Ishikawa (cell line): Measurements from ENCODE around the gene OLIG1.

ENCODE experiments used
- EP300 ChIP-seq: IDR thresholded peaks from 2 replicates; pipeline ENCODE4 v1.6.1; 2012; ENCODE audit warnings: borderline replicate concordance
- FOXM1 ChIP-seq: IDR thresholded peaks from 2 replicates; pipeline ENCODE4 v1.6.1; 2012; ENCODE audit warnings: low read depth, borderline replicate concordance
- RAD21 ChIP-seq: IDR thresholded peaks from 2 replicates; pipeline ENCODE4 v1.6.1; 2012; ENCODE audit warnings: low read depth
- TAF1 ChIP-seq: IDR thresholded peaks from 2 replicates; pipeline ENCODE4 v1.6.1; 2012; ENCODE audit warnings: low read depth, mild to moderate bottlenecking
- ZBTB7A ChIP-seq: IDR thresholded peaks from 2 replicates; pipeline ENCODE4 v1.6.1; 2012; ENCODE audit warnings: low read depth
- TF ChIP-seq, protein P1 (sequence below): IDR thresholded peaks from 2 replicates; pipeline ENCODE4 v1.6.1; 2012

DNA sequence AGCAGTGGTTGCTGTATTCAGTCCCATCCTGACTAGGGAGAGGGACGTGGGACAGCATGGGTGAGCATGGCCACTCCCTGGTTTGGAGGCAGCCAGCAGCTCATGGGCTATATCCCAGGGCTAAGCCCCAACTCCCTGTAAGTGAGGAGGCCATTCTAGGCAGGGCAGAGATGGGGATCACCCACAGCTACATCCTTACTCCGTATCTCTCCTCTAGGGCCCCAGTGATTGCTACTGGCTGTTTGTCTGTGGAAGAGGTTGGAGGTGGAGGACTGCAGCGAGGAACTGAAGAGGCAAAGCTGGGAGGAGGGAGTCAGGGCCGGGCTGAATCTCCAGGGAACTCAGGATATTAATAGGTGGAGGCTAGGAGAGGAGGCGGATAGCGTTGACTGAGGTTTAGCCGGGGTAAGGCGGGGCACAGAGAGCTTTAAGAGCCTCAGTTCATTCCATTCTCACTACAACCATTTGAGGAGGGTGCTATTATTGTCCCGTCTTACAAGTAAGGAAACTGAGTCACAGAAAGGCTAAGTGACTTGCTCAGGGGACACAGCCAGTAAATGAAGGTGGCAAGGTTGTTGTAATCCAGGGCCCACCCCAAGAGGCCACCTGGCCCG is 37.4 kb upstream of the OLIG1 start:
- TF ChIP-seq, protein P1, sequence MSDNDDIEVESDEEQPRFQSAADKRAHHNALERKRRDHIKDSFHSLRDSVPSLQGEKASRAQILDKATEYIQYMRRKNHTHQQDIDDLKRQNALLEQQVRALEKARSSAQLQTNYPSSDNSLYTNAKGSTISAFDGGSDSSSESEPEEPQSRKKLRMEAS, result no peak
- TF ChIP-seq ZBTB7A (no peak), TAF1 (no peak), RAD21 (no peak), EP300 (no peak), FOXM1 (no peak)
